ENCODE results near the gene IFT22. TPM values are rescaled to one million over a fixed set of nuclear protein-coding genes. Genes with fewer than 3 reads are reported as not detected.

The IFT22 gene
- total RNA-seq, 1 donor from 2014 or later, result 9.8 TPM

DNA sequence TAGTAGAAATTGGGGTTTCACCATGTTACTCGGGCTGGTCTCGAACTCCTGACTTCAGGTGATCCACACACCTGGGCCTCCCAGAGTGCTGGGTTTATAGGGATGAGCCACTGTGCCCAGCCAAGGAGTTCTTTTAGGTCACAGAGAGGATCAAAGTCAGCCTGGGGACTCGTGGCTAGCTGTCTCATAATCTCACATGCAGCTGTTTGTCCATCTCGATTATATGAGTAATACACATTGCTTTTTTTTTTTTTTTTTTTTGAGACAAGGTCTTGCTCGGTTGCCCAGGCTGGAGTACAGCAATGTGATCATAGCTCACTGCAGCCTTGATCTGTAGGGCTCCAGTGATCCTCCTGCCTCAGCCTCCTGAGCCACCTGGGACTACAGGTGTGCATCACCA, 2.2 kb downstream of the IFT22 start:
- ChIA-PET CTCF (no interaction called here), POLR2A (interaction anchor here (0.7 kb wide), 1 partner anchor 70 kb away, joined by 4 read pairs; no protein-coding TSS in a partner anchor)
- H3K27ac Mint-ChIP-seq, result no peak overlapping the region
- peaks cover 18% of the 10 kb centered on the region for H3K4me1 Mint-ChIP-seq
- H3K36me3 Mint-ChIP-seq (ENCODE audit: low read depth), result peaks cover 21% of the 10 kb centered on the region
- no peaks in the 10 kb centered on the region for H3K9me3 Mint-ChIP-seq
- no peaks in the 10 kb centered on the region for H3K27me3 Mint-ChIP-seq
- H3K4me3 Mint-ChIP-seq, result no peak overlapping the region
- ATAC-seq (ENCODE audit: low read depth) (no peak), DNase-seq (no peak)
- intact Hi-C loops (cut with micrococcal nuclease), result no loop called here
- TF ChIP-seq, protein P1, sequence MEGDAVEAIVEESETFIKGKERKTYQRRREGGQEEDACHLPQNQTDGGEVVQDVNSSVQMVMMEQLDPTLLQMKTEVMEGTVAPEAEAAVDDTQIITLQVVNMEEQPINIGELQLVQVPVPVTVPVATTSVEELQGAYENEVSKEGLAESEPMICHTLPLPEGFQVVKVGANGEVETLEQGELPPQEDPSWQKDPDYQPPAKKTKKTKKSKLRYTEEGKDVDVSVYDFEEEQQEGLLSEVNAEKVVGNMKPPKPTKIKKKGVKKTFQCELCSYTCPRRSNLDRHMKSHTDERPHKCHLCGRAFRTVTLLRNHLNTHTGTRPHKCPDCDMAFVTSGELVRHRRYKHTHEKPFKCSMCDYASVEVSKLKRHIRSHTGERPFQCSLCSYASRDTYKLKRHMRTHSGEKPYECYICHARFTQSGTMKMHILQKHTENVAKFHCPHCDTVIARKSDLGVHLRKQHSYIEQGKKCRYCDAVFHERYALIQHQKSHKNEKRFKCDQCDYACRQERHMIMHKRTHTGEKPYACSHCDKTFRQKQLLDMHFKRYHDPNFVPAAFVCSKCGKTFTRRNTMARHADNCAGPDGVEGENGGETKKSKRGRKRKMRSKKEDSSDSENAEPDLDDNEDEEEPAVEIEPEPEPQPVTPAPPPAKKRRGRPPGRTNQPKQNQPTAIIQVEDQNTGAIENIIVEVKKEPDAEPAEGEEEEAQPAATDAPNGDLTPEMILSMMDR (IDR thresholded peaks at IDR 0.05), result no peak

DNA sequence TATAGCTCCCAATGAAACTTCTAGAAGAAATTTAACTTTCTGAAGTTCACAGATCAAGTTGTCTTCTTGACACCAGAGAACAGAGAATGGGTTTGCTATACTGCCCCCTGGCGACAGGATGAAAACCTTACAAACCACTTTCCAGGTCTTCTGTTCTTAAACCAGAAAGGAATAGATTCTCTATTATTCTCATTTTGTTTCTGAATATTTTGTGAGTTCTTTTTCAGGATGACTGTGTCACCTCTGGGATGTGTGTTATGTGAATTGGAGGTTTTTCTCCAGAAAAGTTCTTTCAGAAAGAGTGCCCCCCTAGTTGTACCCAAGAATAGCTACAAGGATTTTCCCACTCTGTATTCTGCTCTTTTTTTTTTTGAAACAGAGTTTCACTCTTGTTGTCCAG, 6.3 kb downstream of the IFT22 start:
- TF ChIP-seq, protein P1 (IDR thresholded peaks at IDR 0.05), result no peak
- H3K4me1 Mint-ChIP-seq, result no peaks in the 10 kb centered on the region
- no peaks in the 10 kb centered on the region for H3K27me3 Mint-ChIP-seq
- POLR2A ChIA-PET, result interaction anchor here (0.6 kb wide), 2 partner anchors 118 to 230 kb away, joined by 3 to 4 read pairs; partner anchors contain the start of gene TRIM56
- intact Hi-C loops (cut with micrococcal nuclease), result no loop called here
- H3K27ac Mint-ChIP-seq, result no peak overlapping the region
- H3K9me3 Mint-ChIP-seq, result peaks cover 9% of the 10 kb centered on the region
- H3K36me3 Mint-ChIP-seq (ENCODE audit: low read depth), result peaks cover 30% of the 10 kb centered on the region
- no peak overlapping the region for H3K4me3 Mint-ChIP-seq
- DNase-seq (no peak), ATAC-seq (ENCODE audit: low read depth) (no peak)
- CTCF ChIA-PET, result interaction anchor here (1.0 to 1.8 kb wide), 3 partner anchors 31 to 123 kb away, joined by 3 to 4 read pairs (median 4); no protein-coding TSS in a partner anchor

DNA sequence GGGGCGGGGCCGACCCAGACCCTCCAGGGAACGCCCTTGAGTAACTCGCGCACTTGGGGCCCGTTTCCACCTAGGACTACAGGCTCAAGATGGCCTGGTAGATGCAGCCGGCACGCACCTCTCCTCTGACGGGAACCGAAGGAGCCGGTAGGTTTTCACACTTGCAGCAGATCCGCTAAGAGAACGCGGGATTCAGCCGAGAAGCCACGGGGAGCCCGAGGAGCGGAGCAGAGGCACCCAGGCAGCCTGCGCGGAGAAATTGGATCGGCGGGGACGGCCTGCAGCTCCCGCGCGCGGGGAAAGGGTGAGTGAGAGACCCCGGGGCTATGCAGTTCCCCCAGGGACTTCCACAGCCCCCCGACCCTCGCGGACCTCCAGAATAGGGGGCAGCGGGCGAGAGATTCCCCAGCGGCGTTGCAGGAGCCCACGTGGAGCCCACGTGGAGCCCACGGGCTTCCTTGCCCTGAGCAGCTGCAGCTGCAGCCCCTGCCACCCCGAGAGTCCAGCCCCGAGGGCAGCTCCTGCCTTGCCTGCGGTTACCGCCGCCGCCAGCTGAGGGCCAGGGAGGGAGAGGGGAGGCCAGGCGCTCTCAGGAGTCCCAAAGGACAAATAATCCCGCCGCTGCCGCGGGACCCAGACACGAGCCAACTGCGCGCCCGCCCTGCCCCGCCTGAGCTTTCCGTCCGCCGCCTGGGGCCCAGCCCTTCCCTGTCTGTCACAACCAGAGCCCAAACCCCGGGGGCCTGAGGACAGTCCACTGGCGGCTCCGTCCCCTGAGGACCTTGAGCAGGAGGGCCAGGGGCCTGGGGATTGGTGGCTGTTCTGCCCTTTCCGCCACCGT, 13.1 kb downstream of the IFT22 start:
- Mint-ChIP-seq H3K9me3 (peaks cover 20% of the 10 kb centered on the region), H3K27me3 (peaks cover 31% of the 10 kb centered on the region), H3K4me1 (peaks cover 7% of the 10 kb centered on the region), H3K4me3 (peak overlapping the region; percentile 90), H3K36me3 (ENCODE audit: low read depth) (peaks cover 16% of the 10 kb centered on the region), H3K27ac (peak overlapping the region; percentile 35)
- DNase-seq (no peak), ATAC-seq (ENCODE audit: low read depth) (peak; percentile 77)
- CTCF ChIA-PET, result no interaction called here
- TF ChIP-seq, protein P1 (IDR thresholded peaks at IDR 0.05), result no peak
- POLR2A ChIA-PET, result no interaction called here
- intact Hi-C loops (cut with micrococcal nuclease), result loop anchor here (1.0 kb wide), 1 partner anchor 13 kb away; the partner anchor contains the start of gene IFT22

DNA sequence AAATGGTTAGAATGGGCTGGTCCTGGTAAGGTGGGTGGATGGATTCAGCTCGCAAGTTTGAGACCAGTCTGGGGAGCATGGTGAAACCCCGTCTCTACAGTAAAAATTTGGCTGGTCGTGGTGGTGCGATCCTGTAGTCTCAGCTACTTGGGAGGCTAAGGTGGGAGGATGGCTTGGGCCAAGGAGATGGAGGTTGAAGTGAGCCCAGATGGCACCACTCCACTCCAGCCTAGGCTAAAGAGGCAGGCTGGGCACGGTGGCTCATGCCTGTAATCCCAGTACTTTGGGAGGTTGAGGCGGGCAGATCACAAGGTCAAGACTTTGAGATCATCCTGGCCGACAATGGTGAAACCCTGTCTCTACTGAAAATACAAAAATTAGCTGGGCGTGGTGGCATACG, 15.3 kb downstream of the IFT22 start:
- no peak for ATAC-seq (ENCODE audit: low read depth)
- no peak overlapping the region for H3K4me3 Mint-ChIP-seq
- TF ChIP-seq, protein P1 (IDR thresholded peaks at IDR 0.05), result no peak
- ChIA-PET POLR2A (interaction anchor here (0.6 kb wide), 1 partner anchor 18 kb away, joined by 6 read pairs; no protein-coding TSS in a partner anchor), CTCF (no interaction called here)
- peaks cover 17% of the 10 kb centered on the region for H3K9me3 Mint-ChIP-seq
- intact Hi-C loops (cut with micrococcal nuclease), result no loop called here
- peaks cover 11% of the 10 kb centered on the region for H3K36me3 Mint-ChIP-seq (ENCODE audit: low read depth)
- H3K27me3 Mint-ChIP-seq, result peaks cover 43% of the 10 kb centered on the region
- no peak overlapping the region for H3K27ac Mint-ChIP-seq
- no peak for DNase-seq
- peaks cover 7% of the 10 kb centered on the region for H3K4me1 Mint-ChIP-seq

DNA sequence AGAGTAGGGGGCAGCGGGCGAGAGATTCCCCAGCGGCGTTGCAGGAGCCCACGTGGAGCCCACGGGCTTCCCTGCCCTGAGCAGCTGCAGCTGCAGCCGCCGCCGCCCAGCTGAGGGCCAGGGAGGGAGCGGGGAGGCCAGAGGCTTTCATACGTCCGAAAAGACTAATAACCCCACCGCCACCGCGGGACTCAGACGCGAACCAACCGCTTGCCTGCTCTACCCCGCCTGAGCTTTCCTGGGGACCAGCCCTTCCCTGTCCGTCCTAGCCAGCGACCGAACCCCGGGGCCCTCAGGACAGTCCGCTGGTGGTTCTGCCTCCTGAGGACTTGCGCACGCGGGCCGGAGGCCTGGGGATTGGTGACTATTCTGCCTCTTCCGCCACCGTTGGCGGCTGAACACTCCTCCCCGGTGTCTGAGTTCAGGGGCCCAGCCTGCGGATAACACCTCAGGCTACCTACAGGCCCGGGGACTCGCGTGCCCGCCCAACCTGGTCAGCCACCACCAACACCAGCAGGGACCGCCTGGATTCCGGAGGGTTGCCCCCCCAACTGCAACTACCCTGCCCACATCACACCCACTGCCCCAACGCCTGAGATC, 18.4 kb downstream of the IFT22 start:
- TF ChIP-seq, protein P1 (IDR thresholded peaks at IDR 0.05), result no peak
- no peak for ATAC-seq (ENCODE audit: low read depth)
- CTCF ChIA-PET, result no interaction called here
- peaks cover 6% of the 10 kb centered on the region for H3K36me3 Mint-ChIP-seq (ENCODE audit: low read depth)
- H3K27ac Mint-ChIP-seq, result no peak overlapping the region
- intact Hi-C loops (cut with micrococcal nuclease), result no loop called here
- H3K9me3 Mint-ChIP-seq, result peaks cover 18% of the 10 kb centered on the region
- peaks cover 53% of the 10 kb centered on the region for H3K27me3 Mint-ChIP-seq
- peaks cover 3% of the 10 kb centered on the region for H3K4me1 Mint-ChIP-seq
- H3K4me3 Mint-ChIP-seq, result no peak overlapping the region
- DNase-seq, result no peak
- POLR2A ChIA-PET, result no interaction called here

Data from activated B cell treated with CpG ODN at 0.5 μM for 24 hours (primary cell).